Fibroblast of lung (primary cell): ENCODE measurements around the gene TUBGCP6. TPM values are rescaled to one million over a fixed set of nuclear protein-coding genes. Genes with fewer than 3 reads are reported as not detected.

Experiments used
- DNase-seq, 2 donors: peaks; one replicate each; pipeline versions ENCODE4 v3.0.0 to v3.0.0-alpha.2; 2010; ENCODE audit warnings: low read depth in 2 of 2
- H2AFZ ChIP-seq: 2 replicates; pipeline ENCODE4 v1.5.1; 2012; ENCODE audit warnings: low read length, control low read depth, inconsistent platforms
- H3K27ac ChIP-seq: 2 replicates; pipeline ENCODE4 v1.5.1; 2011; ENCODE audit warnings: low read length, control low read depth; ENCODE audit not compliant: insufficient read depth
- H3K27me3 ChIP-seq: 2 replicates; pipeline ENCODE4 v1.5.1; 2011; ENCODE audit warnings: mild to moderate bottlenecking, low read length; ENCODE audit not compliant: control insufficient read depth, insufficient read depth
- H3K36me3 ChIP-seq: 2 replicates; pipeline ENCODE4 v1.5.1; 2011; ENCODE audit warnings: low read length; ENCODE audit not compliant: control insufficient read depth, insufficient read depth
- H3K4me1 ChIP-seq: 2 replicates; pipeline ENCODE4 v1.5.1; 2011; ENCODE audit warnings: low read length; ENCODE audit not compliant: control insufficient read depth, insufficient read depth; ENCODE audit errors: extremely low read depth
- H3K4me2 ChIP-seq: 2 replicates; pipeline ENCODE4 v1.5.1; 2011; ENCODE audit warnings: low read length, control low read depth; ENCODE audit not compliant: insufficient read depth; ENCODE audit errors: extremely low read depth
- H3K4me3 ChIP-seq, 4 experiments: fragments of 200-600 bp in 1 of 4; sonication (generic) in 1 of 4; replicated peaks in 1 of 4; 2 replicates each; pipeline ENCODE4 v1.5.1; 2011 to 2016; ENCODE audit warnings: low read length in 4 of 4, low read depth in 3 of 4, mild to moderate bottlenecking in 3 of 4, control low read depth in 2 of 4, inconsistent platforms in 1 of 4, mixed read lengths in 1 of 4; ENCODE audit not compliant: insufficient read depth in 1 of 4; ENCODE audit errors: control extremely low read depth in 1 of 4
- H3K79me2 ChIP-seq: 2 replicates; pipeline ENCODE4 v1.5.1; 2012; ENCODE audit warnings: mild to moderate bottlenecking, low read length, inconsistent platforms; ENCODE audit not compliant: control insufficient read depth, insufficient read depth
- H3K9ac ChIP-seq: 2 replicates; pipeline ENCODE4 v1.5.1; 2011; ENCODE audit warnings: mild to moderate bottlenecking, low read length, control low read depth; ENCODE audit not compliant: insufficient read depth
- H3K9me3 ChIP-seq: 2 replicates; pipeline ENCODE4 v1.5.1; 2012; ENCODE audit warnings: low read depth, low read length; ENCODE audit not compliant: control insufficient read depth, insufficient read depth
- H4K20me1 ChIP-seq: 2 replicates; pipeline ENCODE4 v1.5.1; 2011; ENCODE audit warnings: low read length; ENCODE audit not compliant: control insufficient read depth, insufficient read depth; ENCODE audit errors: extremely low read depth
- CTCF ChIP-seq, 2 donors: IDR thresholded peaks in 1 of 2; conservative IDR thresholded peaks in 1 of 2; 1 replicate in 1 of 2; 2 replicates in 1 of 2; pipeline ENCODE4 v1.5.1; 2011 to 2012; ENCODE audit warnings: low read length in 2 of 2, control low read depth in 1 of 2, inconsistent platforms in 1 of 2, low read depth in 1 of 2, mild to moderate bottlenecking in 1 of 2
- EZH2 ChIP-seq: IDR thresholded peaks from 2 replicates; pipeline ENCODE4 v1.5.1; 2012; ENCODE audit warnings: low read length, control low read depth, mild to moderate bottlenecking; ENCODE audit errors: missing control alignments
- polyA plus RNA-seq, 2 donors: library from polyadenylated mRNA; depleted of rRNA in 1 of 2; stranded (reverse) in 1 of 2; unstranded in 1 of 2; fragments of >200 nt; gene quantifications; 2 replicates each; pipeline ENCODE4 v1.2.1, GENCODE V29; 2011 to 2012; ENCODE audit warnings: missing spikeins in 1 of 2
- total RNA-seq: library from RNA; depleted of rRNA; stranded (reverse); fragments of >200 nt; gene quantifications from 2 replicates; pipeline ENCODE4 v1.2.1, GENCODE V29; 2014

TUBGCP6 gene
- total and polyA plus RNA-seq, 2 donors (not counting 1 experiment from before 2014, with no cell fraction given), result 6.7 to 23.8 TPM

GRCh38 chr22:50180727-50181521 lies 63.9 kb downstream of the TUBGCP6 start:
- Histone ChIP-seq H3K36me3 (no peaks in the 10 kb centered on the region), H3K27me3 (peaks cover 3% of the 10 kb centered on the region), H3K27ac (no peak overlapping the region), H3K4me1 (peaks cover 5% of the 10 kb centered on the region), H3K9me3 (no peaks in the 10 kb centered on the region), H3K4me2 (no peak overlapping the region), H3K9ac (no peak overlapping the region), H2AFZ (no peak overlapping the region), H4K20me1 (no peaks in the 10 kb centered on the region), H3K79me2 (no peaks in the 10 kb centered on the region), H3K4me3 (no peak overlapping the region)
- TF ChIP-seq CTCF (conservative IDR thresholded peaks at IDR 0.05 in 1 of 2, IDR thresholded peaks at IDR 0.05 in 1 of 2; ENCODE audit: low read depth in 1 of 2, low read length in 2 of 2) (no peak), EZH2 (no peak)
- DNase-seq, result no peak

GRCh38 chr22:50179937-50180726 lies 64.7 kb downstream of the TUBGCP6 start:
- H3K4me1 ChIP-seq, result peaks cover 2% of the 10 kb centered on the region
- H3K9ac ChIP-seq, result no peak overlapping the region
- DNase-seq, result no peak
- no peaks in the 10 kb centered on the region for H4K20me1 ChIP-seq
- no peak overlapping the region for H3K4me3 ChIP-seq
- TF ChIP-seq CTCF (conservative IDR thresholded peaks at IDR 0.05 in 1 of 2, IDR thresholded peaks at IDR 0.05 in 1 of 2; ENCODE audit: low read depth in 1 of 2, low read length in 2 of 2), result no peak
- TF ChIP-seq EZH2, result no peak
- H3K36me3 ChIP-seq, result no peaks in the 10 kb centered on the region
- H3K79me2 ChIP-seq, result no peaks in the 10 kb centered on the region
- peaks cover 3% of the 10 kb centered on the region for H3K27me3 ChIP-seq
- H3K27ac ChIP-seq, result no peak overlapping the region
- H3K4me2 ChIP-seq, result no peak overlapping the region
- H3K9me3 ChIP-seq, result no peaks in the 10 kb centered on the region
- H2AFZ ChIP-seq, result no peak overlapping the region
